K562 (cell line): Measurements from ENCODE around the gene SIMC1. TPM values are rescaled to one million over a fixed set of nuclear protein-coding genes. Genes with fewer than 3 reads are reported as not detected.
"Not testable (repeated sequence)": the region's sequence is repeated elsewhere in the genome, so short reads cannot be mapped to it uniquely, and the experiment has no call there.

ENCODE experiments used
- ATAC-seq: fragments of 200-7000 bp; cut with Tn5 transposase; 3 replicates; pipeline ENCODE4 v1.9.1; 2020; ENCODE audit warnings: moderate library complexity
- Bru-seq: library from RNA; stranded (reverse); fragments of 400-500 nt; gene quantifications from one replicate; lab custom pipeline; 2021; lab: Mats Ljungman, UMichigan
- BruChase-seq, 2 experiments: library from RNA; stranded (reverse); fragments of 400-500 nt; gene quantifications; one replicate each; lab custom pipeline; 2021; lab: Mats Ljungman, UMichigan
- BruUV-seq: library from RNA; stranded (reverse); fragments of 400-500 nt; replicated peaks from 2 replicates; lab custom pipeline; 2021; lab: Mats Ljungman, UMichigan
- CTCF ChIA-PET: fragments of 300-600 bp; formaldehyde crosslinking; extraction: SDS; loops from one replicate; lab custom pipeline; 2021; ENCODE audit warnings: low intra/inter-chr PET ratio; lab: Yijun Ruan, JAX
- POLR2A ChIA-PET: fragments of 300-600, 350-650 bp; sonication (Branson Sonifier 250); formaldehyde crosslinking; extraction: SDS; loops from one replicate; lab custom pipeline; 2021; ENCODE audit warnings: antibody characterized with exemption, inconsistent platforms; lab: Yijun Ruan, JAX
- DNase-seq, 4 experiments: peaks; one replicate each; pipeline versions ENCODE4 v3.0.0 to v3.0.0-alpha.2; 2011 to 2018; ENCODE audit warnings: low spot score in 3 of 4, mixed read lengths in 3 of 4; ENCODE audit errors: extremely low read depth in 1 of 4
- FAIRE-seq: peaks from 2 replicates; lab custom pipeline; 2011; peaks lifted over from hg19 to GRCh38; lab: Jason Lieb, UNC
- H2AFZ ChIP-seq: 2 replicates; pipeline ENCODE4 v1.6.0; 2011; ENCODE audit warnings: low read depth, low read length, control low read depth, inconsistent platforms
- H3K27ac ChIP-seq: fragments of 200-600 bp; 3 replicates; pipeline ENCODE4 v1.8.0; 2011; ENCODE audit warnings: low read depth, mild to moderate bottlenecking, control low read depth, inconsistent platforms, low read length, moderate library complexity, mixed read lengths; ENCODE audit errors: extremely low read depth
- H3K27me3 ChIP-seq, 2 experiments: fragments of 300-600 bp in 1 of 2; 2 replicates in 1 of 2; 3 replicates in 1 of 2; pipeline versions ENCODE4 v1.6.0 to v1.8.0; 2011; ENCODE audit warnings: inconsistent platforms in 2 of 2, low read length in 2 of 2, mild to moderate bottlenecking in 1 of 2, mixed read lengths in 1 of 2, moderate library complexity in 1 of 2; ENCODE audit not compliant: control insufficient read depth in 2 of 2, insufficient read depth in 2 of 2
- H3K36me3 ChIP-seq: fragments of 300-600 bp; 3 replicates; pipeline ENCODE4 v1.8.0; 2011; ENCODE audit warnings: mild to moderate bottlenecking, low read length, inconsistent platforms; ENCODE audit not compliant: control insufficient read depth, insufficient read depth
- H3K4me1 ChIP-seq, 2 experiments: fragments of 200-600 bp in 1 of 2; replicated peaks in 1 of 2; 2 replicates in 1 of 2; 3 replicates in 1 of 2; pipeline versions ENCODE4 v1.5.1 to v1.8.0; 2011; ENCODE audit warnings: inconsistent platforms in 2 of 2, low read length in 2 of 2, mild to moderate bottlenecking in 1 of 2, mixed read lengths in 1 of 2, moderate library complexity in 1 of 2; ENCODE audit not compliant: control insufficient read depth in 2 of 2, insufficient read depth in 2 of 2
- H3K4me2 ChIP-seq: 2 replicates; pipeline ENCODE4 v1.6.1; 2011; ENCODE audit warnings: low read length, control low read depth, inconsistent platforms, mixed read lengths; ENCODE audit not compliant: insufficient read depth
- H3K4me3 ChIP-seq: fragments of 200-600 bp; sonication (generic), shearing (Covaris generic); 2 replicates; pipeline ENCODE4 v1.5.1; 2016; ENCODE audit warnings: control low read depth, inconsistent platforms
- H3K79me2 ChIP-seq: fragments of 200-600 bp; 3 replicates; pipeline ENCODE4 v1.8.0; 2011; ENCODE audit warnings: low read length, inconsistent platforms; ENCODE audit not compliant: control insufficient read depth, insufficient read depth
- H3K9ac ChIP-seq, 2 experiments: 2 replicates each; pipeline versions ENCODE4 v1.6.0 to v1.6.1; 2011; ENCODE audit warnings: low read depth in 2 of 2, low read length in 2 of 2, control low read depth in 1 of 2, inconsistent platforms in 1 of 2, mild to moderate bottlenecking in 1 of 2, mixed read lengths in 1 of 2; ENCODE audit not compliant: insufficient read depth in 1 of 2
- H3K9me1 ChIP-seq: one replicate; pipeline ENCODE4 v1.6.0; 2011; ENCODE audit warnings: inconsistent platforms, mild to moderate bottlenecking, low read length, moderate library complexity; ENCODE audit not compliant: control insufficient read depth, insufficient read depth
- H3K9me3 ChIP-seq: replicated peaks from 2 replicates; pipeline ENCODE4 v1.5.1; 2011; ENCODE audit warnings: low read depth, low read length, inconsistent platforms; ENCODE audit not compliant: control insufficient read depth, insufficient read depth
- H4K20me1 ChIP-seq: replicated peaks from 2 replicates; pipeline ENCODE4 v1.6.1; 2011; ENCODE audit warnings: low read length, inconsistent platforms, mixed read lengths; ENCODE audit not compliant: control insufficient read depth, insufficient read depth
- L3MBTL2 ChIP-seq: fragments of 450-650 bp; IDR thresholded peaks from 2 replicates; pipeline ENCODE4 v1.6.1; 2016; ENCODE audit warnings: mild to moderate bottlenecking, moderate library complexity
- MAZ ChIP-seq, 2 experiments: fragments of 450-650 bp in 1 of 2; sonication (generic) in 1 of 2; formaldehyde crosslinking; IDR thresholded peaks in 1 of 2; conservative IDR thresholded peaks in 1 of 2; 2 replicates each; pipeline versions ENCODE4 v1.4.0 to v1.5.0; 2020; ENCODE audit warnings: mild to moderate bottlenecking in 1 of 2, missing genetic modification reagents in 1 of 2
- NR2C2 ChIP-seq, 2 experiments: fragments of 200-800 bp in 1 of 2; sonication (Bioruptor generic) in 1 of 2; sonication (generic) in 1 of 2; formaldehyde crosslinking in 1 of 2; IDR thresholded peaks; 2 replicates each; pipeline versions ENCODE4 v1.6.1 to v1.8.0; 2016 to 2022; ENCODE audit warnings: mild to moderate bottlenecking in 1 of 2, missing compliant biosample characterization in 1 of 2, missing genetic modification characterization in 1 of 2, missing genetic modification reagents in 1 of 2
- RBFOX2 ChIP-seq: fragments of 200-400 bp; formaldehyde crosslinking; IDR thresholded peaks from 2 replicates; pipeline ENCODE4 v1.6.1; 2017; ENCODE audit warnings: low read depth, mild to moderate bottlenecking, low read length, moderate library complexity
- SMAD4 ChIP-seq: fragments of 250-450 bp; sonication (Bioruptor Pico); conservative IDR thresholded peaks from 2 replicates; pipeline ENCODE4 v1.8.0; 2021; ENCODE audit warnings: inconsistent platforms, mild to moderate bottlenecking, moderate library complexity
- VEZF1 ChIP-seq: fragments of 200-800 bp; sonication (Bioruptor generic); IDR thresholded peaks from 2 replicates; pipeline ENCODE4 v1.6.1; 2017; ENCODE audit warnings: missing genetic modification characterization, missing compliant biosample characterization
- WGBS: fragments of 100-300 bp; shearing (Covaris generic); methylation state at CpG from one replicate; pipeline ENCODE4 v1.1.6; 2016; ENCODE audit warnings: low coverage, mixed read lengths; ENCODE audit not compliant: insufficient coverage; ENCODE audit errors: missing lambda C conversion rate; 5-methylcytosine and 5-hydroxymethylcytosine counted together
- in situ Hi-C: fragments of 300-500 bp; cut with MboI; formaldehyde crosslinking; loops from 4 replicates; pipeline ENCODE4 v1.15.0; 2018; ENCODE audit warnings: inconsistent platforms, mixed read lengths
- intact Hi-C: fragments of 100-400 bp; cut with micrococcal nuclease; formaldehyde crosslinking; loops from 2 replicates; pipeline ENCODE4 v1.14.2; 2022
- long read RNA-seq, 3 experiments: library from polyadenylated mRNA in 2 of 3; library from RNA in 1 of 3; unstranded in 2 of 3; stranded (forward) in 1 of 3; transcript quantifications; one replicate each; pipeline ENCODE4 v2.0.0, GENCODE V29; 2019 to 2022
- polyA minus RNA-seq, 3 experiments: library from RNA; depleted of rRNA, polyadenylated mRNA; stranded (reverse); fragments of >200 nt; gene quantifications; 2 replicates each; pipeline ENCODE4 v1.2.3, GENCODE V29; 2011
- polyA plus RNA-seq, 8 experiments: library from polyadenylated mRNA; depleted of rRNA in 4 of 8; stranded (reverse) in 5 of 8; unstranded in 3 of 8; fragments of >200 nt; fragmentation: Nextera tagmentation in 2 of 8; fragmentation: Illumina TruSeq in 1 of 8; extraction: Ambion mirVana in 2 of 8; extraction: Trizol in 1 of 8; gene quantifications; 2 replicates each; pipeline versions ENCODE4 v1.2.1 to v1.2.3, GENCODE V29; 2011 to 2014; ENCODE audit warnings: inconsistent platforms in 1 of 8, missing spikeins in 1 of 8
- total RNA-seq, 7 experiments: library from RNA; depleted of rRNA in 6 of 7; stranded (reverse); fragments of >200 nt in 6 of 7; fragmentation: Illumina TruSeq in 2 of 7; extraction: Trizol in 2 of 7; gene quantifications; 2 replicates each; pipeline versions ENCODE4 v1.2.1 to v1.2.3, GENCODE V29; 2011 to 2021; ENCODE audit warnings: low replicate concordance in 1 of 7

Gene SIMC1
- 45.4 and 75.5 TPM in 2 replicates for total RNA-seq (2011; cell fraction: chromatin; rRNA removed; ENCODE audit: low replicate concordance)
- total RNA-seq (2011; cell fraction: nucleolus; rRNA removed), result 20.5 and 28.2 TPM in 2 replicates
- 29.3 and 39.0 TPM in 2 replicates for total RNA-seq (2011; cell fraction: nucleoplasm; rRNA removed)
- total RNA-seq (2014; rRNA removed), result 13.9 and 18.6 TPM in 2 replicates
- 19.7 and 20.2 TPM in 2 replicates for total RNA-seq (2014; rRNA removed; fragmentation: Illumina TruSeq; extraction: Trizol)
- total RNA-seq (2015; rRNA removed; fragmentation: Illumina TruSeq; extraction: Trizol), result 22.1 and 23.4 TPM in 2 replicates
- 25.4 and 29.8 TPM in 2 replicates for total RNA-seq (2021)
- 10.8 and 17.6 TPM in 2 replicates for polyA plus RNA-seq (2011; rRNA removed)
- 14.2 and 16.1 TPM in 2 replicates for polyA plus RNA-seq (2011; cell fraction: cytosol; rRNA removed)
- polyA plus RNA-seq (2011; cell fraction: nucleus; rRNA removed), result 23.9 and 25.8 TPM in 2 replicates
- 20.9 and 21.0 TPM in 2 replicates for polyA plus RNA-seq (2012)
- 28.7 and 36.3 TPM in 2 replicates for polyA plus RNA-seq (2014; fragmentation: Illumina TruSeq; extraction: Trizol)
- polyA plus RNA-seq (2014; fragmentation: Nextera tagmentation; extraction: Ambion mirVana), result 1 to 10 TPM; 7.2 to 8.1 TPM
- 12.2 and 14.7 TPM in 2 replicates for polyA plus RNA-seq (2014; rRNA removed)
- polyA minus RNA-seq (2011; rRNA and poly(A)+ RNA removed), result 28.0 and 41.4 TPM in 2 replicates
- 17.2 and 20.8 TPM in 2 replicates for polyA minus RNA-seq (2011; cell fraction: cytosol; rRNA and poly(A)+ RNA removed)
- polyA minus RNA-seq (2011; cell fraction: nucleus; rRNA and poly(A)+ RNA removed), result 16.8 and 32.4 TPM in 2 replicates
- Bru-seq, nascent RNA, result percentile 76 among the genes with signal in this experiment
- percentile 76 among the genes with signal in this experiment for BruChase-seq, experiment 1, labeled RNA remaining after a 2-hour chase
- percentile 74 among the genes with signal in this experiment for BruChase-seq, experiment 2, labeled RNA remaining after a 6-hour chase
- long read RNA-seq, experiment 1, transcript SIMC1-203 (10 exons, 2,694 nt), result major isoform, 24 of 64 reads
- long read RNA-seq, experiment 1, partial matches to known transcripts, result 29 of 64 reads
- long read RNA-seq, experiment 1, other reads (novel, unspliced or antisense), result 9 of 64 reads
- long read RNA-seq, experiment 2, transcript SIMC1-203 (10 exons, 2,694 nt), result major isoform, 9 of 19 reads
- long read RNA-seq, experiment 2, partial matches to known transcripts, result 8 of 19 reads
- long read RNA-seq, experiment 2, other reads (novel, unspliced or antisense), result 2 of 19 reads
- long read RNA-seq, experiment 3, partial matches to known transcripts, result 1 of 5 reads
- long read RNA-seq, experiment 3, other reads (novel, unspliced or antisense), result 0 of 5 reads

- peak within 1 kb of the TSS; percentile 42 for H3K4me3 ChIP-seq
- POLR2A ChIA-PET; intact Hi-C loops; H3K36me3 ChIP-seq; H3K4me1 ChIP-seq; in situ Hi-C loops; BruUV-seq; H3K79me2 ChIP-seq; H4K20me1 ChIP-seq; CTCF ChIA-PET; H3K27ac ChIP-seq; FAIRE-seq; H3K27me3 ChIP-seq; H3K9me3 ChIP-seq; H3K9me1 ChIP-seq; TF ChIP-seq NR2C2 (CRISPR knock-in tag; IDR thresholded peaks at IDR 0.05): not testable (repeated sequence)
- 5% methylated on average over 11 of the region's 81 CpGs for WGBS
- peak; percentile 50 to 89 (median 86) for DNase-seq
- ATAC-seq, result peak; percentile 80
- peak within 1 kb of the TSS; percentile 72; the same call in 1 of the 2 replicates for H2AFZ ChIP-seq
- peak within 1 kb of the TSS; percentile 32; the same call in 1 of the 2 replicates for H3K4me2 ChIP-seq
- peak within 1 kb of the TSS in 1 of 2 experiments; percentile 86; a peak in 2 of 4 replicates for H3K9ac ChIP-seq
- peak; percentile 39 for TF ChIP-seq NR2C2 (tag; IDR thresholded peaks at IDR 0.05)
- TF ChIP-seq MAZ (CRISPR knock-in tag; conservative IDR thresholded peaks at IDR 0.05 in 1 of 2, IDR thresholded peaks at IDR 0.05 in 1 of 2), result peak in 1 of 2 experiments; percentile 27; a peak in 1 of 4 replicates
- TF ChIP-seq L3MBTL2, result peak; percentile 48; the same call in 1 of the 2 replicates
- TF ChIP-seq SMAD4 (CRISPR knock-in tag), result peak; percentile 65
- TF ChIP-seq VEZF1 (CRISPR knock-in tag), result peak; percentile 47
- peak; percentile 34; the same call in 1 of the 2 replicates for TF ChIP-seq RBFOX2
These were observed at the start of gene SIMC1 for GRCh38 chr5:176237971-176238644. Gene SIMC1, plus strand, starts transcription at chr5:176238424. Its CDS starts 85 bp downstream, at chr5:176238509.
